Spleen (tissue), 11 donors: ENCODE measurements around the gene SEC11C. TPM values are rescaled to one million over a fixed set of nuclear protein-coding genes. Genes with fewer than 3 reads are reported as not detected.

Experiments
- DNase-seq: peaks from one replicate; pipeline ENCODE4 v3.0.0-alpha.2; 2020
- H3K27ac ChIP-seq, 8 donors: fragments of 200-600 bp; sonication (generic) in 7 of 8; 1 replicate in 4 of 8; 2 replicates in 4 of 8; pipeline versions ENCODE4 v1.5.0 to v1.8.0; 2016 to 2021; ENCODE audit warnings: inconsistent platforms in 4 of 8, mild to moderate bottlenecking in 4 of 8, moderate library complexity in 1 of 8
- H3K27me3 ChIP-seq, 7 donors: fragments of 200-600 bp; sonication (generic) in 6 of 7; replicated peaks in 1 of 7; 1 replicate in 4 of 7; 2 replicates in 3 of 7; pipeline versions ENCODE4 v1.5.0 to v1.8.0; 2016 to 2021; ENCODE audit warnings: inconsistent platforms in 3 of 7, mild to moderate bottlenecking in 1 of 7
- H3K36me3 ChIP-seq, 6 donors: fragments of 200-600 bp; sonication (generic) in 5 of 6; 1 replicate in 4 of 6; 2 replicates in 2 of 6; pipeline versions ENCODE4 v1.5.0 to v1.8.0; 2016 to 2021; ENCODE audit warnings: inconsistent platforms in 2 of 6
- H3K4me1 ChIP-seq, 6 donors: fragments of 200-600 bp; sonication (generic) in 5 of 6; 1 replicate in 3 of 6; 2 replicates in 3 of 6; pipeline versions ENCODE4 v1.5.0 to v1.8.0; 2016 to 2021; ENCODE audit warnings: inconsistent platforms in 3 of 6
- H3K4me3 ChIP-seq, 8 donors: fragments of 200-600 bp; sonication (generic) in 7 of 8; 1 replicate in 4 of 8; 2 replicates in 4 of 8; pipeline versions ENCODE4 v1.5.0 to v1.8.0; 2016 to 2021; ENCODE audit warnings: inconsistent platforms in 4 of 8, mild to moderate bottlenecking in 4 of 8, moderate library complexity in 2 of 8
- H3K9me3 ChIP-seq, 8 donors: fragments of 200-600 bp; sonication (generic) in 7 of 8; 1 replicate in 4 of 8; 2 replicates in 4 of 8; pipeline versions ENCODE4 v1.5.0 to v1.8.0; 2016 to 2021; ENCODE audit warnings: inconsistent platforms in 4 of 8
- POLR2A ChIP-seq, 3 donors: fragments of 450-650 bp; IDR thresholded peaks; one replicate each; pipeline ENCODE4 v1.5.1; 2017; ENCODE audit warnings: antibody characterized with exemption in 3 of 3, mild to moderate bottlenecking in 1 of 3
- POLR2AphosphoS5 ChIP-seq, 3 donors: sonication (generic); formaldehyde crosslinking; IDR thresholded peaks; one replicate each; pipeline ENCODE4 v1.5.1; 2017; ENCODE audit warnings: antibody characterized with exemption in 3 of 3
- WGBS, 5 donors: extraction: QIAGEN DNeasy Blood & Tissue Kit in 3 of 5; methylation state at CpG; one replicate each; pipeline versions ENCODE4 v1.1.5 to v1.1.7; 2013 to 2018; 5-methylcytosine and 5-hydroxymethylcytosine counted together
- intact Hi-C: fragments of 100-400 bp; cut with DNase I; formaldehyde crosslinking; loops from one replicate; pipeline ENCODE4 v1.15.0; 2023; ENCODE audit warnings: low total_unique reads
- polyA plus RNA-seq, 3 donors: library from polyadenylated mRNA; stranded (reverse); fragments of 200-250 nt; gene quantifications; one replicate each; pipeline ENCODE4 v1.2.1, GENCODE V29; 2013
- total RNA-seq, 7 donors: library from RNA; depleted of rRNA in 3 of 7; stranded (reverse); fragments of >200 nt in 3 of 7; fragmentation: NEBNext Ultra II Directional in 4 of 7; extraction: Animal tissue kit (Norgen Biotek cat#: 25700) in 4 of 7; gene quantifications; one replicate each; pipeline versions ENCODE4 v1.1.0 to v1.2.1, GENCODE V29; 2016 to 2021
- TF ChIP-seq, protein P1 (sequence below), 11 experiments: fragments of 200-600 bp in 7 of 11; fragments of 450-650 bp in 4 of 11; sonication (generic) in 4 of 11; IDR thresholded peaks in 8 of 11; conservative IDR thresholded peaks in 3 of 11; 1 replicate in 7 of 11; 2 replicates in 4 of 11; pipeline versions ENCODE4 v1.4.0 to v1.8.0; 2016 to 2021; ENCODE audit warnings: antibody characterized with exemption in 11 of 11, inconsistent platforms in 4 of 11, mild to moderate bottlenecking in 1 of 11
- donor health status: healthy with polysubstance abuse.
- donor health status: DM: no; HTN: no; CAD: no; lungs with moderate emphysema.
- donor health status: DM: no; HTN: no; CAD: no.
- donor health status: Bipolar disorder and iron deficiency.
- donor health status: healthy.
- donor health status: DM: no; HTN: no; CAD: no.
- donor health status: DM: yes; HTN: yes; CAD: no.

The SEC11C gene
- total and polyA plus RNA-seq, 10 donors: 36.7 to 117 (median 63.1) TPM

DNA sequence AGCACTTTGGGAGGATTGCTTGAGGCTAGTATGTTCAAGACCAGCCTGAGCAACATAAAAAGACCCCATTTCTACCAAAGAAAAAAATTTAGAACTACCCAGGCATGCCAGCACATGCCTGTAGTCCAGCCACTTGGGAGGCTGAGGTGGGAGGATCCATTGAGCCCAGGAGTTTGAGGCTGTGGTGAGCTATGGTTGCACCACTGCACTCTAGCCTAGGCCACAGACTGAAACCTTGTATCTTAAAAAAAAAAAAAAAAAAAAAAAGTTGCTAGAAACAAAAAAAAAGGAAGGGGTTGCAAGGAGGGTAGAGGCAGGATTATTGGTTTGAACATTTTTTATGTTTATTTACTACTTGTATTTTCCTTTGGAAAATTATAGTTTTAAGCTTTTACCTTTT is 4.8 kb downstream of the SEC11C start:
- H3K36me3 ChIP-seq: peaks cover 0 to 21% (median 0%) of the 10 kb centered on the region in 6 donors
- no peaks in the 10 kb centered on the region for H3K27me3 ChIP-seq
- no peak for TF ChIP-seq POLR2AphosphoS5 (IDR thresholded peaks at IDR 0.05)
- TF ChIP-seq, protein P1, sequence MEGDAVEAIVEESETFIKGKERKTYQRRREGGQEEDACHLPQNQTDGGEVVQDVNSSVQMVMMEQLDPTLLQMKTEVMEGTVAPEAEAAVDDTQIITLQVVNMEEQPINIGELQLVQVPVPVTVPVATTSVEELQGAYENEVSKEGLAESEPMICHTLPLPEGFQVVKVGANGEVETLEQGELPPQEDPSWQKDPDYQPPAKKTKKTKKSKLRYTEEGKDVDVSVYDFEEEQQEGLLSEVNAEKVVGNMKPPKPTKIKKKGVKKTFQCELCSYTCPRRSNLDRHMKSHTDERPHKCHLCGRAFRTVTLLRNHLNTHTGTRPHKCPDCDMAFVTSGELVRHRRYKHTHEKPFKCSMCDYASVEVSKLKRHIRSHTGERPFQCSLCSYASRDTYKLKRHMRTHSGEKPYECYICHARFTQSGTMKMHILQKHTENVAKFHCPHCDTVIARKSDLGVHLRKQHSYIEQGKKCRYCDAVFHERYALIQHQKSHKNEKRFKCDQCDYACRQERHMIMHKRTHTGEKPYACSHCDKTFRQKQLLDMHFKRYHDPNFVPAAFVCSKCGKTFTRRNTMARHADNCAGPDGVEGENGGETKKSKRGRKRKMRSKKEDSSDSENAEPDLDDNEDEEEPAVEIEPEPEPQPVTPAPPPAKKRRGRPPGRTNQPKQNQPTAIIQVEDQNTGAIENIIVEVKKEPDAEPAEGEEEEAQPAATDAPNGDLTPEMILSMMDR (IDR thresholded peaks at IDR 0.05 in 8 of 11, conservative IDR thresholded peaks at IDR 0.05 in 3 of 11): no peak
- TF ChIP-seq POLR2A (IDR thresholded peaks at IDR 0.05): no peak
- no peaks in the 10 kb centered on the region for H3K9me3 ChIP-seq
- H3K27ac ChIP-seq: no peak overlapping the region
- peaks cover 11 to 43% (median 28%) of the 10 kb centered on the region in 6 donors for H3K4me1 ChIP-seq
- no peak overlapping the region for H3K4me3 ChIP-seq
- no peak for DNase-seq
- intact Hi-C loops: no loop called here

DNA sequence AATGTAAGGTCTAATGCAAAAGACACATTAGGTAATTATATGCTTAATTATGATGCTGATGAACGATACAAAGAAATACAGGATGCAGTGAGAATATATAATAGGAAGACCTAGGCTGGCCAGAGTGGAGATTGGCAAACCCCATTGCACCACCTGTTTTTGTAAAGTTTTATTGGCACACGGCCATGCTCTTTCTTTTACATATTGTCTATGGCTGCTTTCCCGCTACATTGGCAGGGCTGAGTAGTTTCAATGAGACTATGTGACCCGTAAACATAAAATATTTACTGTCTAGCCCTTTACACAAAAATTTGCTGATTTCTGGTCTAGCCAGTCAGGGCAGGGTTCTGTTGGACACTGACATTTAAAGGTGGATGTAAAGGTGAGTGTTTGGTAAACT is 5.4 kb downstream of the SEC11C start:
- WGBS, 5 donors: 79 to 94% (median 88%) methylated on average over 4 of the region's 4 CpGs

DNA sequence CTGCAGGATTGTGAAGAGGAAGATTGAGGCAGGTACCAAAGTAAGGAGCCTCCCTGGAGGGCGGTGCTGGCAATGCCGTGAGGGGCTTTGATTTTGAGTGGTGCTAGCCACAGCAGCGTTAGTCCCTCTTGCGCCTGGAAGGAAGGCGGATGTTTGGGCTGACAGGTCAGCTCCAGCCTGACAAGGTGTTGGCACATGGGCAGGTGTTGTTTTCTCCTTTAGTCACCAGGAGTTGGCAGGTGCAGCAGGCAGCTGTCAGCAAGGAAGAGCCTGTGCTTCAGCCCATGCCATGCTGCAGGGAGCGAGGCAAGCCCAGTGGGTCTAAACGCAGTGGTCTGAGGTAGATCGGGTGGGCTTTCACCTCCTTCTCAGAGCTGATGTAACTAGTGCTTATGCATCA is 8.5 kb downstream of the SEC11C start:
- TF ChIP-seq POLR2AphosphoS5 (IDR thresholded peaks at IDR 0.05): no peak
- no peak for TF ChIP-seq POLR2A (IDR thresholded peaks at IDR 0.05)
- TF ChIP-seq, protein P1 (IDR thresholded peaks at IDR 0.05 in 8 of 11, conservative IDR thresholded peaks at IDR 0.05 in 3 of 11): no peak
- intact Hi-C loops: no loop called here
- no peak overlapping the region for H3K4me3 ChIP-seq
- peaks cover 0 to 12% (median 3%) of the 10 kb centered on the region in 6 donors for H3K4me1 ChIP-seq
- DNase-seq: no peak
- H3K9me3 ChIP-seq: no peaks in the 10 kb centered on the region
- peaks cover 0 to 58% (median 23%) of the 10 kb centered on the region in 6 donors for H3K36me3 ChIP-seq
- H3K27ac ChIP-seq: no peak overlapping the region
- no peaks in the 10 kb centered on the region for H3K27me3 ChIP-seq
- WGBS, 5 donors: 78 to 96% (median 92%) methylated on average over 8 of the region's 8 CpGs

More for the DNA sequence above, 5.4 kb downstream of the SEC11C start:
- intact Hi-C loops: no loop called here
- peaks cover 11 to 42% (median 28%) of the 10 kb centered on the region in 6 donors for H3K4me1 ChIP-seq
- no peak overlapping the region for H3K27ac ChIP-seq
- no peaks in the 10 kb centered on the region for H3K9me3 ChIP-seq
- peaks cover 0 to 26% (median 4%) of the 10 kb centered on the region in 6 donors for H3K36me3 ChIP-seq
- no peaks in the 10 kb centered on the region for H3K27me3 ChIP-seq
- no peak overlapping the region for H3K4me3 ChIP-seq
- DNase-seq: no peak
- TF ChIP-seq POLR2AphosphoS5 (IDR thresholded peaks at IDR 0.05): no peak
- no peak for TF ChIP-seq POLR2A (IDR thresholded peaks at IDR 0.05)
- TF ChIP-seq, protein P1 (IDR thresholded peaks at IDR 0.05 in 8 of 11, conservative IDR thresholded peaks at IDR 0.05 in 3 of 11): no peak

DNA sequence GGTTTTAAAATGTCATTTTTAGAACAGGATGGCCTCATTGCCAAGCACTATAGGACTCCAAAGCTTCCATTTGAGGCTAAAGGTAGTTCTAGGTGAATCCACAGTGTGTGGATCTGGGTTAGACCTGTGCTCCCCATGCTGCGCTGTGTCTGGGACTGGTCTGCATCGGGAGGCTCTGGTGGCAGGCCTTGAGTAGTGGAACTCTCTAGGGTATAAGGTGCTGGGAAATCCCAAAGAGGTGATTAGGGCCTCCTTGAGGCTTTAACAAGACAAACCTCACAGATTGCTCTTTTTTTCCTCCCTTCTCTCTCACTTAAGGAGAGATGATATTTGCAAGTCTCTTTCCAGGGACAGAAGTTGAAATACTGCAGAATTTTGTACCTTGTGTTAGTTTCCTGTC is 9.3 kb downstream of the SEC11C start:
- Histone ChIP-seq H3K27me3 (no peaks in the 10 kb centered on the region), H3K27ac (no peak overlapping the region), H3K4me3 (no peak overlapping the region), H3K4me1 (peaks cover 0 to 8% (median 3%) of the 10 kb centered on the region in 6 donors), H3K36me3 (peaks cover 0 to 66% (median 31%) of the 10 kb centered on the region in 6 donors), H3K9me3 (no peaks in the 10 kb centered on the region)
- TF ChIP-seq, protein P1 (IDR thresholded peaks at IDR 0.05 in 8 of 11, conservative IDR thresholded peaks at IDR 0.05 in 3 of 11): no peak
- TF ChIP-seq POLR2AphosphoS5 (IDR thresholded peaks at IDR 0.05) (no peak), POLR2A (IDR thresholded peaks at IDR 0.05) (no peak)
- DNase-seq: no peak
- 75 to 94% (median 84%) methylated on average over 2 of the region's 2 CpGs for WGBS, 5 donors
- intact Hi-C loops: no loop called here
